HepG2 (cell line): ENCODE data around the gene MRPL50. TPM values are rescaled to one million over a fixed set of nuclear protein-coding genes. Genes with fewer than 3 reads are reported as not detected.

Source experiments
- CCDC6 ChIP-seq: sonication (generic); formaldehyde crosslinking; IDR thresholded peaks from 2 replicates; pipeline ENCODE4 v1.8.1; 2022; ENCODE audit warnings: mild to moderate bottlenecking, missing genetic modification reagents, moderate library complexity
- HHEX ChIP-seq: IDR thresholded peaks from 2 replicates; pipeline ENCODE4 v1.6.1; 2016; ENCODE audit warnings: control low read depth
- HOXD1 ChIP-seq: sonication (generic); formaldehyde crosslinking; IDR thresholded peaks from 2 replicates; pipeline ENCODE4 v1.5.0; 2020; ENCODE audit warnings: missing genetic modification reagents
- MEIS2 ChIP-seq: sonication (generic); formaldehyde crosslinking; IDR thresholded peaks from 2 replicates; pipeline ENCODE4 v1.9.0; 2021; ENCODE audit warnings: mild to moderate bottlenecking, missing genetic modification reagents
- MXI1 ChIP-seq: IDR thresholded peaks from 3 replicates; pipeline ENCODE4 v1.6.1; 2012; ENCODE audit warnings: low read depth, low read length, inconsistent platforms, borderline replicate concordance
- RBAK ChIP-seq: sonication (generic); formaldehyde crosslinking; IDR thresholded peaks from 2 replicates; pipeline ENCODE4 v1.5.1; 2020; ENCODE audit warnings: mild to moderate bottlenecking, missing genetic modification reagents
- REL ChIP-seq: sonication (generic); formaldehyde crosslinking; conservative IDR thresholded peaks from 2 replicates; pipeline ENCODE4 v1.8.0; 2022; ENCODE audit warnings: mild to moderate bottlenecking, missing genetic modification reagents, moderate library complexity
- RFX5 ChIP-seq: IDR thresholded peaks from 2 replicates; pipeline ENCODE4 v1.6.1; 2011; ENCODE audit warnings: low read depth, low read length, improper control_type of control experiment
- SP4 ChIP-seq: sonication (generic); formaldehyde crosslinking; IDR thresholded peaks from 2 replicates; pipeline ENCODE4 v1.8.1; 2023; ENCODE audit warnings: mild to moderate bottlenecking, missing genetic modification reagents
- STAT6 ChIP-seq: sonication (generic); formaldehyde crosslinking; IDR thresholded peaks from 2 replicates; pipeline ENCODE4 v1.4.0; 2020; ENCODE audit warnings: missing genetic modification reagents, mild to moderate bottlenecking, borderline replicate concordance
- TEAD3 ChIP-seq: optimal IDR thresholded peaks from 2 replicates; pipeline ENCODE3; 2016; ENCODE audit warnings: borderline replicate concordance
- TRAFD1 ChIP-seq: sonication (generic); formaldehyde crosslinking; IDR thresholded peaks from 2 replicates; pipeline ENCODE4 v1.5.1; 2020; ENCODE audit warnings: missing genetic modification reagents, mild to moderate bottlenecking, borderline replicate concordance
- XBP1 ChIP-seq: sonication (generic); formaldehyde crosslinking; IDR thresholded peaks from 2 replicates; pipeline ENCODE4 v1.5.0; 2020; ENCODE audit warnings: missing genetic modification reagents
- ZBTB1 ChIP-seq: sonication (generic); formaldehyde crosslinking; IDR thresholded peaks from 2 replicates; pipeline ENCODE4 v1.4.0; 2020; ENCODE audit warnings: missing genetic modification reagents, borderline replicate concordance
- ZBTB39 ChIP-seq: sonication (generic); formaldehyde crosslinking; IDR thresholded peaks from 2 replicates; pipeline ENCODE4 v1.5.0; 2020; ENCODE audit warnings: missing genetic modification reagents
- ZBTB7B ChIP-seq: sonication (generic); formaldehyde crosslinking; IDR thresholded peaks from 2 replicates; pipeline ENCODE4 v1.4.0; 2020; ENCODE audit warnings: missing genetic modification reagents
- ZNF101 ChIP-seq: sonication (generic); formaldehyde crosslinking; IDR thresholded peaks from 2 replicates; pipeline ENCODE4 v1.4.0; 2020; ENCODE audit warnings: mild to moderate bottlenecking, low read depth, missing genetic modification reagents, borderline replicate concordance
- ZNF292 ChIP-seq: sonication (generic); formaldehyde crosslinking; IDR thresholded peaks from 2 replicates; pipeline ENCODE4 v1.8.1; 2022; ENCODE audit warnings: mild to moderate bottlenecking, low read depth, missing genetic modification reagents, borderline replicate concordance
- ZNF710 ChIP-seq: sonication (generic); formaldehyde crosslinking; IDR thresholded peaks from 2 replicates; pipeline ENCODE4 v1.5.0; 2020; ENCODE audit warnings: mild to moderate bottlenecking, missing genetic modification reagents, borderline replicate concordance
- ZNF788 ChIP-seq: sonication (generic); formaldehyde crosslinking; IDR thresholded peaks from 2 replicates; pipeline ENCODE4 v1.5.0; 2020; ENCODE audit warnings: mild to moderate bottlenecking, missing genetic modification reagents, borderline replicate concordance
- ZNF839 ChIP-seq: sonication (generic); formaldehyde crosslinking; IDR thresholded peaks from 2 replicates; pipeline ENCODE4 v1.4.0; 2020; ENCODE audit warnings: missing genetic modification reagents, mild to moderate bottlenecking, borderline replicate concordance
- polyA plus RNA-seq, 8 experiments: library from polyadenylated mRNA; depleted of rRNA in 3 of 8; stranded (reverse) in 7 of 8; unstranded in 1 of 8; fragments of >200 nt; fragmentation: Illumina TruSeq in 4 of 8; extraction: Trizol in 4 of 8; gene quantifications; 2 replicates each; pipeline versions ENCODE4 v1.2.1 to v1.2.3, GENCODE V29; 2011 to 2016; ENCODE audit warnings: low read depth in 4 of 8, missing spikeins in 1 of 8, mixed read lengths in 1 of 8; ENCODE audit not compliant: insufficient read depth in 1 of 8
- total RNA-seq, 5 experiments: library from RNA; depleted of rRNA; stranded (reverse); fragments of >200 nt; fragmentation: Illumina TruSeq; extraction: Trizol; gene quantifications; 2 replicates each; pipeline ENCODE4 v1.2.3, GENCODE V29; 2016; ENCODE audit warnings: low read depth in 1 of 5

Gene MRPL50
- total and polyA plus RNA-seq, 2 of the 13 experiments (the other 11 are each of a cell fraction or from before 2014, with no cell fraction given): 37.1 to 70.0 TPM

- 0 out of 2 replicates have a peak, but pooled peaks have one; percentile 19 for TF ChIP-seq HHEX (CRISPR knock-in tag)
- TF ChIP-seq ZNF101 (CRISPR knock-in tag): no peak
- peak; percentile 19; the same call in 1 of the 2 replicates for TF ChIP-seq ZNF710 (CRISPR knock-in tag)
- TF ChIP-seq ZBTB39 (CRISPR knock-in tag): no peak; the same call in 1 of the 2 replicates
- 0 out of 3 replicates have a peak, but pooled peaks have one; percentile 14 for TF ChIP-seq MXI1
- TF ChIP-seq HOXD1: peak; percentile 24; the same call in 1 of the 2 replicates
- TF ChIP-seq ZBTB1 (CRISPR knock-in tag): no peak
- TF ChIP-seq RBAK: no peak
- 0 out of 2 replicates have a peak, but pooled peaks have one; percentile 29 for TF ChIP-seq MEIS2 (CRISPR knock-in tag)
- TF ChIP-seq ZNF292 (CRISPR knock-in tag): peak; percentile 76; the same call in 1 of the 2 replicates
- no peak for TF ChIP-seq RFX5
- no peak for TF ChIP-seq CCDC6 (CRISPR knock-in tag)
- peak; percentile 87 for TF ChIP-seq TEAD3 (CRISPR knock-in tag)
- no peak for TF ChIP-seq REL (CRISPR knock-in tag)
- no peak for TF ChIP-seq TRAFD1
- no peak for TF ChIP-seq XBP1 (CRISPR knock-in tag)
- TF ChIP-seq ZBTB7B: peak; percentile 7; the same call in 1 of the 2 replicates
- TF ChIP-seq ZNF839 (CRISPR knock-in tag): no peak
- TF ChIP-seq STAT6: 0 out of 2 replicates have a peak, but pooled peaks have one; percentile 65
- no peak for TF ChIP-seq SP4
- peak; percentile 48; the same call in 1 of the 2 replicates for TF ChIP-seq ZNF788 (CRISPR knock-in tag)
Measured at GRCh38 chr9:101354143-101354764, 44.2 kb downstream of the MRPL50 start (continued).
